ENCODE data around the gene DIAPH2.

- TF ChIP-seq CTCF (tag by site-specific recombination; IDR thresholded peaks at IDR 0.05) (no peak), ZNF518A (tag by site-specific recombination; conservative IDR thresholded peaks at IDR 0.05; ENCODE audit: low read depth) (no peak), ZFP37 (tag by site-specific recombination; IDR thresholded peaks at IDR 0.05) (no peak), ZNF585B (tag by site-specific recombination; IDR thresholded peaks at IDR 0.05) (no peak), ZNF776 (tag by site-specific recombination; IDR thresholded peaks at IDR 0.05; ENCODE audit: borderline replicate concordance) (no peak), ZNF239 (tag by site-specific recombination; IDR thresholded peaks at IDR 0.05) (no peak), ZNF302 (tag by site-specific recombination; IDR thresholded peaks at IDR 0.05; ENCODE audit: low read depth) (no peak), SETDB1 (IDR thresholded peaks at IDR 0.05; ENCODE audit: insufficient read length, low read length) (no peak), ZNF549 (tag by site-specific recombination; IDR thresholded peaks at IDR 0.05) (no peak), ZNF692 (tag by site-specific recombination; IDR thresholded peaks at IDR 0.05) (no peak), GFI1B (tag by site-specific recombination; IDR thresholded peaks at IDR 0.05) (no peak)
- TF ChIP-seq, protein P1, sequence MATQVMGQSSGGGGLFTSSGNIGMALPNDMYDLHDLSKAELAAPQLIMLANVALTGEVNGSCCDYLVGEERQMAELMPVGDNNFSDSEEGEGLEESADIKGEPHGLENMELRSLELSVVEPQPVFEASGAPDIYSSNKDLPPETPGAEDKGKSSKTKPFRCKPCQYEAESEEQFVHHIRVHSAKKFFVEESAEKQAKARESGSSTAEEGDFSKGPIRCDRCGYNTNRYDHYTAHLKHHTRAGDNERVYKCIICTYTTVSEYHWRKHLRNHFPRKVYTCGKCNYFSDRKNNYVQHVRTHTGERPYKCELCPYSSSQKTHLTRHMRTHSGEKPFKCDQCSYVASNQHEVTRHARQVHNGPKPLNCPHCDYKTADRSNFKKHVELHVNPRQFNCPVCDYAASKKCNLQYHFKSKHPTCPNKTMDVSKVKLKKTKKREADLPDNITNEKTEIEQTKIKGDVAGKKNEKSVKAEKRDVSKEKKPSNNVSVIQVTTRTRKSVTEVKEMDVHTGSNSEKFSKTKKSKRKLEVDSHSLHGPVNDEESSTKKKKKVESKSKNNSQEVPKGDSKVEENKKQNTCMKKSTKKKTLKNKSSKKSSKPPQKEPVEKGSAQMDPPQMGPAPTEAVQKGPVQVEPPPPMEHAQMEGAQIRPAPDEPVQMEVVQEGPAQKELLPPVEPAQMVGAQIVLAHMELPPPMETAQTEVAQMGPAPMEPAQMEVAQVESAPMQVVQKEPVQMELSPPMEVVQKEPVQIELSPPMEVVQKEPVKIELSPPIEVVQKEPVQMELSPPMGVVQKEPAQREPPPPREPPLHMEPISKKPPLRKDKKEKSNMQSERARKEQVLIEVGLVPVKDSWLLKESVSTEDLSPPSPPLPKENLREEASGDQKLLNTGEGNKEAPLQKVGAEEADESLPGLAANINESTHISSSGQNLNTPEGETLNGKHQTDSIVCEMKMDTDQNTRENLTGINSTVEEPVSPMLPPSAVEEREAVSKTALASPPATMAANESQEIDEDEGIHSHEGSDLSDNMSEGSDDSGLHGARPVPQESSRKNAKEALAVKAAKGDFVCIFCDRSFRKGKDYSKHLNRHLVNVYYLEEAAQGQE (tag by site-specific recombination; IDR thresholded peaks at IDR 0.05) = no peak
Measured at GRCh38 chrX:97553833-97554232, 869.2 kb downstream of the DIAPH2 start.

Measured in HEK293 (cell line).